Measurements from ENCODE around the gene BANF1. TPM values are rescaled to one million over a fixed set of nuclear protein-coding genes. Genes with fewer than 3 reads are reported as not detected.

BANF1 gene
- total and polyA plus RNA-seq, 4 donors: 17.7 to 315 (median 159) TPM

GRCh38 chr11:65961267-65962140 is 40.8 kb upstream of the BANF1 start, which contains the start of gene SART1:
Gene SART1 (plus strand): TSS chr11:65961734. CDS start chr11:65961781, 47 bp downstream.
- peak; percentile 97 for ATAC-seq (ENCODE audit: insufficient read depth, low FRiP score)

DNA sequence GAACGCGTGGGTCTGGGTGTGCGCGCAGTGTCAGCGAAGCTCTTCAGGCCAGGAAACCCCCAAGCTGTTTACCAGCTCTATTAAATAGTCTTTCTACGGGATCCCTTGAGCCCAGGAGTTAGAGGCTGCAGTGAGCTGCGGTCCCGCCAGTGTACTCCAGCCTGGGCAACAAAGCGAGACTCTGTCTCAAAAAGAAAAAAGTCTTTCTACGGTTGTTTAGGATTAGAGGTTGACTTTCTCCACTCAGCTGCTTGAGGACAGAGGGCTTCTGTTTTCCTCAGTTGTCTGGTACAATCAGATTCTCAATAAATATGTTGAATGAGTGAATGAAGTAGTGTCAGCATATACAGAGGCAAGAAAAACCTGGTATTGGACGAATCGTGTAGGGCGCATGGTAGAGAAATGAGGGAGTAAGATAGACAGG is 40.1 kb upstream of the BANF1 start:
- H3K27ac ChIP-seq (ENCODE audit: low read depth in 1 of 2, low read length in 1 of 2): no peak overlapping the region
- H3K36me3 ChIP-seq (ENCODE audit: control insufficient read depth in 4 of 4, insufficient read depth in 4 of 4, low read length in 4 of 4): peaks cover 12 to 33% (median 22%) of the 10 kb centered on the region in 4 donors
- no peaks in the 10 kb centered on the region for H3K27me3 ChIP-seq (ENCODE audit: control insufficient read depth in 3 of 3, insufficient read depth in 3 of 3, low read length in 2 of 3)
- H3K9me3 ChIP-seq (ENCODE audit: control insufficient read depth in 4 of 4, insufficient read depth in 3 of 4, low read length in 3 of 4): no peaks in the 10 kb centered on the region
- DNase-seq: no peak
- H3K4me1 ChIP-seq (ENCODE audit: control insufficient read depth in 5 of 5, insufficient read depth in 5 of 5, low read length in 5 of 5): peaks cover 4 to 13% (median 10%) of the 10 kb centered on the region in 5 donors
- H3K9ac ChIP-seq (ENCODE audit: insufficient read depth in 1 of 2, low read length in 2 of 2): peak overlapping the region; percentile 69 to 71
- H3K4me3 ChIP-seq: peak overlapping the region; percentile 99
- no peak for ATAC-seq (ENCODE audit: insufficient read depth, low FRiP score)
- 6% methylated on average over 13 of the region's 13 CpGs for WGBS, 2 donors
- TF ChIP-seq CTCF (IDR thresholded peaks at IDR 0.05; ENCODE audit: control extremely low read depth, extremely low read depth): no peak

More at GRCh38 chr11:65961267-65962140, 40.8 kb upstream of the BANF1 start, which contains the start of gene SART1:
- Histone ChIP-seq H3K4me1 (ENCODE audit: control insufficient read depth in 5 of 5, insufficient read depth in 5 of 5, low read length in 5 of 5) (peaks cover 4 to 13% (median 10%) of the 10 kb centered on the region in 5 donors), H3K27ac (ENCODE audit: low read depth in 1 of 2, low read length in 1 of 2) (peak within 1 kb of the TSS; percentile 84 to 86), H3K9ac (ENCODE audit: insufficient read depth in 1 of 2, low read length in 2 of 2) (peak within 1 kb of the TSS; percentile 81 to 89), H3K27me3 (ENCODE audit: control insufficient read depth in 3 of 3, insufficient read depth in 3 of 3, low read length in 2 of 3) (no peaks in the 10 kb centered on the region), H3K9me3 (ENCODE audit: control insufficient read depth in 4 of 4, insufficient read depth in 3 of 4, low read length in 3 of 4) (peaks cover 0 to 2% (median 0%) of the 10 kb centered on the region in 4 donors), H3K36me3 (ENCODE audit: control insufficient read depth in 4 of 4, insufficient read depth in 4 of 4, low read length in 4 of 4) (peaks cover 8 to 27% (median 19%) of the 10 kb centered on the region in 4 donors), H3K4me3 (peak within 1 kb of the TSS; percentile 99)
- peak; percentile 99 for DNase-seq
- 0 to 1% methylated on average over 96 to 97 of the region's 97 CpGs for WGBS, 2 donors
- peak; percentile 1 for TF ChIP-seq CTCF (IDR thresholded peaks at IDR 0.05; ENCODE audit: control extremely low read depth, extremely low read depth)

DNA sequence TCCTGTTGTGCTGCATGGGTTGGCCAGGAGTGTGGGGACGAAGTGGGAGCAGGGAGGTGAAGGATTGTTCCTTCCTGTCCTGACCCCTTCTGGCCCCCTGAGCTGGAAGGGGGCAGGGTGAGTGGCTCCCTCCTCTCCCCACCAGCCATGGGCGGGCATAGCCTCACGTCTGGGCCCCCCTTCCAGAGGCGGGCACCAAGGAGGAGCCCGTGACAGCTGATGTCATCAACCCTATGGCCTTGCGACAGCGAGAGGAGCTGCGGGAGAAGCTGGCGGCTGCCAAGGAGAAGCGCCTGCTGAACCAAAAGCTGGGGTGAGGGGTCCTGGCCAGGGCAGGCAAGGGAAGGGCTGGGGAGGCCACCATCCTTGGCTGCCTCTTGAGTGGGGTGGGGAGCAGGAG is 37.4 kb upstream of the BANF1 start:
- TF ChIP-seq CTCF (IDR thresholded peaks at IDR 0.05; ENCODE audit: control extremely low read depth, extremely low read depth): no peak
- Histone ChIP-seq H3K4me1 (ENCODE audit: control insufficient read depth in 5 of 5, insufficient read depth in 5 of 5, low read length in 5 of 5) (peaks cover 4 to 13% (median 10%) of the 10 kb centered on the region in 5 donors), H3K27me3 (ENCODE audit: control insufficient read depth in 3 of 3, insufficient read depth in 3 of 3, low read length in 2 of 3) (no peaks in the 10 kb centered on the region), H3K9me3 (ENCODE audit: control insufficient read depth in 4 of 4, insufficient read depth in 3 of 4, low read length in 3 of 4) (no peaks in the 10 kb centered on the region), H3K36me3 (ENCODE audit: control insufficient read depth in 4 of 4, insufficient read depth in 4 of 4, low read length in 4 of 4) (peaks cover 15 to 50% (median 33%) of the 10 kb centered on the region in 4 donors), H3K27ac (ENCODE audit: low read depth in 1 of 2, low read length in 1 of 2) (no peak overlapping the region), H3K9ac (ENCODE audit: insufficient read depth in 1 of 2, low read length in 2 of 2) (no peak overlapping the region), H3K4me3 (no peak overlapping the region)
- WGBS, 2 donors: 77 to 93% methylated on average over 10 of the region's 10 CpGs
- DNase-seq (no peak), ATAC-seq (ENCODE audit: insufficient read depth, low FRiP score) (no peak)

Data from lung (tissue), 12 donors.